GM18511 (cell line): ENCODE results near the gene RNASE7.
"Not testable (repeated sequence)": the region's sequence is repeated elsewhere in the genome, so short reads cannot be mapped to it uniquely, and the experiment has no call there.

Experiments
- ATAC-seq: cut with Tn5 transposase; IDR thresholded peaks from one replicate; pipeline ENCODE4 v1.9.1; 2021; ENCODE audit warnings: mild to moderate bottlenecking, moderate library complexity; ENCODE audit not compliant: unreplicated experiment

RNASE7 gene

GRCh38 chr14:21023174-21023573, 19.0 kb upstream of the RNASE7 start:
- no peak for ATAC-seq

- ATAC-seq: no peak
Measured at GRCh38 chr14:21023817-21024584, 18.2 kb upstream of the RNASE7 start.

- ATAC-seq: no peak
Measured at GRCh38 chr14:21024585-21025370, 17.4 kb upstream of the RNASE7 start, which contains the start of gene NDRG2. Gene NDRG2, minus strand, starts transcription at chr14:21025061. Its CDS starts 1,746 bp downstream, at chr14:21023315.

DNA sequence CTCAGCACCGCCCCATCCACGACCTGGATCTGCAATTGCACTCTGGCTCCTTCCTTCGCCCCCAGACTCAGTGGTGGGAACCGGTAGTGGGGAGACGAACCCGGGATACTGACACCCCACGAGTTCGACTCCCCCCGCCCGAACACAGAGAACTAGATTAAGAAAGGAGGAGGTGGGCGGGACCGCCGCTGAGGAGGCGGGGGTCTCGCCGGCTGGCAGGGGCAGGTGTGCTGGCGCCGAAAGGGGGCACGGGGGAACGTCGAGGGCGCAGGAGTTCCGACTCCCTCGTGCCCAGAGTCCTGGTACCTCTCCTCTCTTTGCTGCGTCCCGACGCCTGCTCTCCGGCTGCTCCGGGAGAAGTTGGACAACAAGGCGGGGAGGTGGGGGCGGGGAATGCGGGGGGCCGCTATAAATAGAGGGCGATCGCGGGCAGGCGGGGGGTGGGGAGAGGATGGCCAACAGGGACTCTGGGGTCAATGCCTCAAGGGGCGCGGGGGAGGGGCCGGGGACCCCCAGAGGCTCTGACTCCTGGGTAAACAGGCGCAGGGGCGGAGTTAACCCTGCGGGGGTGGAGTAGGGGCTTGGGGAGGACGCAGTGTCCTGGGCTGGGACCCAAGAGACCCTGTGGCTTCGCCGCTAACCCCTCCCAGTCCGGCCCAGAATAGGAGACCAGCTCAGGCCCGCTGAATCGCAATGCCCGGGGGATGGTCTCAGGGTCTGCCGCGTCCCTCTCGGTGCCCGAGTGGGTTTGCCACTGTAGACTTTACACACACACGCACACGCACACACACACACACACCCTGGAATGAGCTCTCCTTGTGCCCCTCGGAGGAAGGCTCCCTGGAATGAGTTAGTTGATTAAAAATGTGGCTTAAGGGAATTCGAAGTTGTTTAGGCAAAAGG, 16.5 kb upstream of the RNASE7 start:
- no peak for ATAC-seq

DNA sequence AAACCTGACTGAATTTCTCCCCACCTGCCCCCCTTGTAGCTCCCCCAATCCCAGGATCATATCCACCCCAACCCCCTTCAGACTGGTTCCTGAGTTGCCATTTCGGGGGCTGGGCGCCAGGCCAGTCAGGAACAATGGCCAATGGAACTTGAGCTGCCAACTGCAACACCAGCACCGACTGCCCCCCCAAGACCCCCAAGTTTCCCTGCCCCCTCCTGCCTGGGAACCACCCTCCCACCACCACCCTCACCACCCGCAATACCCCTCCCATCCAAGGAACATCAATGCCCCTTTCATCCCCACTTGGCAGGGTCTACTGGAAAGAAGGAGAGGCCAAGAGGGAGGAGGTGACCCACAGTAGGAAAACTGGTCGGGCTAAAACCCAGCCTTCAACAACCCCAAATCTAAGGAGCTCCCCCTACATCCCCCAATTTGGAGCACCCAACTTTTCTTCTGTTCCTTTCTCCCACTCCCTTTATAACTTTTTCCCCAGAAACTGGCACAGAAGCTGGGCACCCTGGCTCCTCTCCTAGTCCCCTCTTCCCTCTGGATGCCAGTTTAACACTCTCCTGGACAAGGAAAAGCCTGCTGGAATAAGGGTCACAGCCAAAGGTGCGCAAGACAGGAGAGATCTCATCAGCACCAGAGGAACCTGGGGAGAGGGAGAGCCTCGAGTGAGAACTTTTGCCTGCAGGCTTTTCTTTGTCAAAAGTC, 15.7 kb upstream of the RNASE7 start:
- no peak for ATAC-seq

DNA sequence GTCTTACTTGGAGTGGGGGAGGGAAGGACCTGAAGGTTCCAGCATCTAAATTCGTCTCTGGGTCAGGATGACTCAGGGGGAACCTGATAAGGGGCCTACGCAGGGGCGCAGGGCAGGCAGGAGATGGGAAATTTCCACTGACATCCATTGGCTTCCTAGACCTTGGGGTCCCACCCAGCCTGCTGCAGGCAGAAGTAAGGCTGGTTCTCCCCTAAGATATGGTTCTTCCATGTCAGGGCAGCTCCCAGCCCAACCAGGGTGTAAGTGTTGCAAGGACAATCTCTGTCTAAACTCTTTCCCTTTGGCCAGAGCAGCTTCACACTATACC, 15.2 kb upstream of the RNASE7 start:
- ATAC-seq: no peak

GRCh38 chr14:21029917-21030316, 12.2 kb upstream of the RNASE7 start, which contains the start of gene TPPP2:
Gene TPPP2, plus strand, starts transcription at chr14:21030217. Its CDS starts 365 bp downstream, at chr14:21030582.
- ATAC-seq: no peak

- ATAC-seq: no peak
Measured at GRCh38 chr14:21030531-21030930, 11.6 kb upstream of the RNASE7 start.

GRCh38 chr14:21032326-21033132, 9.6 kb upstream of the RNASE7 start:
- ATAC-seq: no peak

- ATAC-seq: no peak
Measured at GRCh38 chr14:21033133-21033698, 8.9 kb upstream of the RNASE7 start.

DNA sequence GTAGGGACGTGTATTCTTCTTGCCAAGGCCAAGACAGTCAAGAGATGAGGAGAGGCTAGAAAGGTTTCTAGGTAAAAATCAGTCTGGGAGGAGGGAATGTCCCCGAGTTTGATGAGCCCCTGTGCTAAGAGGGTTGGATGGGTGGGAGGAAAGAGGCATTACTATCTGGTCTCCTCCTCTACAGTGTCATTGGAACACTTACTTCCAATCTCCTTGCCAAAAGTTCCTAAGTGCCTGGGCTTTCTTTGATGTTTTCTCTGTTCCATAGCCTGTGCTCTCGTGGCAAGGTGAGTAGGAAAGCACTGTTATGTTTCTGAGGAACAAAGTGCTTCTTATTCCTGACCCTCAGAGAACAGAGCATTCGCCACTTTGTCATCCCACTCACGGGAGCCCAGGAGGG, 7.5 kb upstream of the RNASE7 start, which contains the start of gene RNASE13:
Gene RNASE13, minus strand, starts transcription at position 101 of the 400 bp plus-strand sequence. CDS start 519 bp downstream, outside the sequence.
- ATAC-seq: no peak

- no peak for ATAC-seq
Measured at GRCh38 chr14:21036751-21037150, 5.4 kb upstream of the RNASE7 start.

DNA sequence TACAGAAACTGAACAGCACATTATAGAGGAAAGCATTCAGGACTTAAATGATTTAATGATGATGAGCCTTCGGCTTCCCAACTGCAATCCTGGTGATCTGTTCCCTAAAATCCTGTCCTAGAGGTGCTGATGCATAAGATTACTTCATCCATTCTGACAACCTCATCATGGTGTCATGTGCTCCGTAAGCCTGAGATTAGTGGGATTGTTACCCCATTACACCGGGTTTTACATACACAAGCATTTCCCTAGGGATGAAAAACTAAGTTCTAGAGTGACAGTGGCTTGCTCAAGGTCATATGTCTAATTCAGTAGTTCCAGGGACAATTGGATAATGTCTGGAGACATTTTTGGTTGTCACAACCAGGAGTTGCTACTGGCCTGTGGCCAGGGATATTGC, 5.0 kb upstream of the RNASE7 start:
- ATAC-seq: no peak

DNA sequence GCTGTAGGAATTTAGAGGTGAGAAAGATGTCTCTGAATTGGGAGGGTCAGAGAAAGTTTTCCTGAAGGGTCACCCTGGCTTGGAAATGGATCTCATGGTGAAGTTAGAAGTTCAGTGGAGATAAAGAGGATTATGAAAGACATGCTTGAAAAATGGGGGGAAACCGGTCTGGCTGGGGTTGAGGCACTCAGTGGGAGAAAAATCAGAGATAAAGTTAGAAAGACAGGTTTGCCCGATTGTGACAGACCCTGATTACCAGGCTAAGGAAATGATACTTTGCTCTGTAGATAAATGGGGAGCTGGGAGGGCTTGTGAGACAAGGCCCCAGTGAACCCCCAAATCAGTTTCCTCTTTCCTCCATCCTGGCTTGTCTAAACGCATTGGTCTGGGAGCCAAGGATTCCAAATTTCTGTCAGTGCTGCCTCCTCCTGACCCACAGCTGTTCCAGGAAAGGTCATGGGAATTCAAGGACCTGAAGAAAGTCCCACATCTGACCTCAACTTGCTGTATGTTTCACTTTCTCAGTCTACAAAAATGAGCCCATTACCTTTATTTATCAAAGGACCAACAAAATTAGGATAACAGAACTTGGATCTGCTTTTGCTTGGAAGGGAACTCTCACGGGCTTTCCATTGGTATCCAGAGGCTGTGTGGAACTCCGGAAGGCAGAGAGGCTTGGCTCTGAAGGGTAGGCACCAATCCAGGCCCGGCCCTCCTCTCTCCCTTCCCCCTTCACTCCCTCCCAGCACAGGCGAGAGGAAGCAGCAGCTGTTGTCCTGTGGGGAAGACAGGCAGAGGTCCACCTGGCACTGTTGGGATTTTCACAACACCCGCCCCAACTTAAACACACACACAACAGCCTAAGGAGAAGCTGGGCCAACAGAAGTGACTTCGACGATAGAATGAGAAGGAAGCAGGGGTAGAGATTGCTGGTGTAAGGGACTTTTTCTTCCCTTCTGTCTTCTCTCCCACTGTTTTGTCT, 3.4 kb upstream of the RNASE7 start:
- ATAC-seq: no peak

DNA sequence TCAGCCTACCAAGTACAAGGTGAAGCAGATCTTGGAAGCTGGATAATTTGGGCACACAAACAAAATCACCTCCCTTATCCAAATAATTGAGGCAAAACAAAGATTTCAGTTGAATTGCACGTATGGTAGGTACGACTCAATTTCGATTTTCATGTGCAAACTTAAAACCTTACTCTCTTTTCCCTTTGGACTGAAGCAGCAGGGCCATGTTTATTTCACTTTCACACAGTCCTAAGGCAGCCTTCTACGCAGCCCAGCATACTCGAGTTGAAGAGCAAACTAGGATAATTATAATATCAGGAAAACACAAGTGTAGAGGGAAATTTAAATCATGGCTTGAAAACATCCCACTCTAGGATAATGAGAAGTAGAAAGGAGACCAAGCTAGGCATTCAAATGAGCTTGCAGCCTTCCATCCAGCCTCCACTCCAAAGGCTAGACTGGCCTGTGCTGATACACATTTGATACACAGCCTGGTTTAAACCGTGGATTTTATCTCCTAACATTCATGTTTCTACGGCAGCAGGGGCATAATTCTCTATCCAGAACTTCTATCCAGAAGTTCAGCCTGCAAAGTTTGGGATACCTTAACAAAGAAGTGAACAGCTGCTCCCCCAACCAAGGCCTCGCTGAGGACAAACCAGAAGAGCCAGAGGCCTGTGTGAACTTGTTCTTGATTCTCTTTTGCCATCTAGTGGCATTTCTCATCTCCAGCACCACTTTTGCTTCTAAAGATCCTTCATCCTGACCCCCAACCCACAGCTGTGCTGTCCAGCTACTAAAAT, 2.4 kb upstream of the RNASE7 start:
- ATAC-seq: peak; percentile 51

- ATAC-seq: no peak
Measured at GRCh38 chr14:21040370-21040925, 1.7 kb upstream of the RNASE7 start.

- ATAC-seq: not testable (repeated sequence)
Measured at GRCh38 chr14:21040941-21041340, 1.2 kb upstream of the RNASE7 start.
